Activated CD4-positive, alpha-beta T cell treated with anti-CD3 and anti-CD28 coated beads, Interleukin-2, amount 50 U/mL, for 16 hours (primary cell): Measurements from ENCODE around the gene STOM.
A peak's percentile ranks its signal among the peaks of the same experiment; 100 is the strongest.

Experiments
- DNase-seq: peaks from one replicate; pipeline ENCODE4 v3.0.0-alpha.2; 2020

STOM gene

DNA sequence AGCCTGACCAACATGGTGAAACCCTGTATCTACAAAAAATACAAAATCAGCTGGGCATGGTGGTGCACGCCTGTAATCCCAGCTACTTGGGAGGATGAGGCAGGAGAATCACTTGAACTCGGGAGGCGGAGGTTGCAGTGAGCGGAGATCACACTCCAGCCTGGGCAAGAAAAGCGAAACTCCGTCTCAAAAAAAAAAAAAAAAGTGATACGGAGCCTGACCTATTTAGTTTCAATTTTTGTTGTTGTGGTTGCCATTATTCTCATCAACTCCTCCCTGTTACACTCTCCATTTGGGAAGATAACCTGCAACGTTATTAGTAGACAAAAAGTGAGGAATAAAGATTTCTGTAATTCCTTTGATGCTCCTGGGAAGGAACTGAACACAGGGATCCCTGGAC, 1.3 kb downstream of the STOM start:
- DNase-seq = peak; percentile 27

DNA sequence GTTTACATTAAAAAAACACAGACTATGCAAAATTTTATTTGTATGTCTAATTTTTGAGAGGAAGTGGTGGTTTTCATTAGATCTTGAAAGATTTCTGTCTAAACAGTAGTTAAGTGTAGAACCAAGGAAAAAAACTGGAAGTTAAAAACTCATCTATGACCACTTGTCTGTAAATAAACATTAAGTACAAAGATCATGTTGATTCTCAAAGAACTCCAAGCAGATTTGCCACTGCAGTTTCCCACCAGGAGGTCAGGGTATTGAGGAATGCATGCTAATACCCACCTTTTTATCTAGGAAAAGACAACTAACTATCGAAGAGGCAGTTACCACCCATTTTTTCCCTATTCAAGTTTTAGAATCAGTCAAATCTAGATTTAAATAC, 1.9 kb downstream of the STOM start:
- no peak for DNase-seq

DNA sequence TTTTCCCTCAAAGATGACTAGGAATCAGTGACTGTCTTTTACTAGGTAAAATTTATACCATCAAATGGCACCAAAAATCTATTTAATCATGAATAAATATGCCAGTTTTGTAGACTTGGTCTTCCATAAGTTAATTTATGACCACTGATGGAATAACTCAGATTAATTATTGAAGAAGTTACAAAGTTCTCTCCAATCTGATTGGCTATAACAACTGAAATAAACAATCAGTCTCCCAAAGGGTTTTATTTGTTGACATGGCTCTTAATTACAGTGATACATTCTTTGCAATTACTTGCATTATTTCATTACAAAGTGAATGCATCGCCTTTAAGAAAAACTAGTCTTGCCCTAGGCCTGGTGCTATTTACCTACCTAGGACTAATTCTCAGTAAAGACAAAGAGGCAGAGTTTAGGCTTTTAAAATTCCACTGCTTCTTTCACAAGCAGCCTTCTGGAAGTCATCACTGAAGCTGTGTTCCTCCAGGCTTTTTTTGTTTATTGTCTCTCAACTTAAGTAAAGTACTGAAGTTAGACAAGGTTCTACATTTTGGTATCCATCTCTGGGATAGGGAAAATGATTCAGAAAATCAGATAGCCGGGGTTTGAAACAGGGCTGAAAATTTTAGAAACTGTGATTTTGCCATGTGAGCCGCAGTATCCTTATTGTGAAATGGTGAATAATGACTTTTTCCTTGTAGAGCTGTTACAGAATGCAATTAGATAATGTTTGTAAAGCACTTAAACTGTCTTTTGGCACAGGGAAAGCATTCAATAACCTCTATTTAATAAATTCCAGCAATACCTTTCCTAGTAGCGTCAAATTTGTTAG, 2.5 kb downstream of the STOM start:
- no peak for DNase-seq

DNA sequence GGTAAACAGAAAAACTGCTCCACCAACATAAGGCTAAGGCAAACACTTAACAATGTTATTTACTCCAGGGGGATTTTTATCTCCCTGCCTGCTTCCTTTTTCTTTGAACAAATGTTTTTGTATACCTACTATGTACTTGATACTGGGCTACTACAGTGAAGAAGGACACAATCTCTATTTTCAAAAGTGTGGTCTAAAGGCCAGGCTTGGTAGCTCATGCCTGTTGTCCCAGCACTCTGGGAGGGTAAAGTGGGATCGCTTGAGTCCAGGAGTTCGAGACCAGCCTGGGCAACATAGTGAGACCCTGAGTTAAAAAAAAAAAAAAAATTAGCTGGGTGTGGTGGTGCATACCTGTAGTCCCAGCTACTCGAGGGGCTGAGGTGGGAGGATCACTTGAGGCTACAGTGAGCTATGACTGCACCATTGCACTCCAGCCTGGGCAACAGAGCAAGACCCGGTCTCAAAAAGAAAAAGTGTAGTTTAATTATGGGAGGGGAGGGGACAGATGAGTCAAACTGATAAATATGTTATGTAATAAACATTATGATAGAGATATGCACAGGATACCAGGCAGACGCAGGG, 3.3 kb downstream of the STOM start:
- no peak for DNase-seq

DNA sequence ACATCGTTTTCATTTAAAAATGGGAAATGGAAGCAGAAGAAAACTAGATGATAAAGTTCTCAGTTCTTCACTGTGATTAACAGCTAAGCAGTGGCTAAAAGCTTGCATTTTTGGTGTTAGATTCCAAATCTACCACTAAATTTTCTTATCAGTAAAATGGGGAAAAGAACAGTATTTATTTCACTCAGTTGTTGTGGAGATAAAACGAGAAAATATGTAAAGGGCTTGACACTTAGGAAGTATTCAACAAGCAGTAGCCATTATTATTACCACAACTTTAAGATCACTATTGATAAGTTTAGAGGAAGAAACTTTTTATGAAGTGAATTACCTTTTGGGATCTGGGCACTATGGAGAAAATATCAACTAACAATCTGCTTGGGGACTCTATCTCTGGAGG, 4.5 kb downstream of the STOM start:
- DNase-seq = no peak

DNA sequence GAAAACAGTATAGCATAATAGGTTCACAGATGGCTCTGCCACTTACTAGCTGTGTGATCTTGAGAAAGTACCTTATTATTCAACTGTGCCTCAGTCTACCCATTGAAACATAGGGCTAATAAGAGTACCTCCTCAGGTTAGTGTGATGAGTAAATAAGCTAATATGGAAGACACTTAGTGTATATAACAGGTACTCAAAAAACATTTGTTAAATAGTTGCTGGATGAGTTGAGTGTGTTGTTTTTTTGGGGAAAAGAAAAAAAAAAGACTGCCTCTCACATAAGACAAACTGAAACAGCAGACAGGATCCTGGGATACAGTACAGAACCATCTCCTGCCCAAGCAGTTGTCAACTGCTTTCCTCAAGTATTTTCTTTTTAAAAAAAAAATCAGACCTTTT, 5.2 kb downstream of the STOM start:
- DNase-seq = no peak

DNA sequence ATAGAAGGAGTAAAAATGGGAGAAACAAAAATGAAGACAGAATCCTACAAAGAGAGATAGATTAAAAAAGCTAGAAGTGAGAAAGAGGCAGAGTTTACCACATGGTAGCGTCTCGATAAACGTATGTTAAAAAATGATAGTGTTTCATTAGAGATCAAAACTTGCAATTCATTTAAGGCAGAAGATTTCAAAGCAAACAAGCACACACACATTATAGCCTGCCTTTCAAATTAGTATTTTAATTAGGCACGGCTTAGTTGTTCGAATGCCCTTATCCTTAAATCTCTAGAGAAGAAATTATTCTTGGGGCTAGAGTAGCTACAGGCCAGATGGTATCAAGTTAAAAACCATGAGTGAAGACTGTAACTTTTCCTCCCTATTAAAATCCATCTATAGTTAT, 6.0 kb downstream of the STOM start:
- no peak for DNase-seq

DNA sequence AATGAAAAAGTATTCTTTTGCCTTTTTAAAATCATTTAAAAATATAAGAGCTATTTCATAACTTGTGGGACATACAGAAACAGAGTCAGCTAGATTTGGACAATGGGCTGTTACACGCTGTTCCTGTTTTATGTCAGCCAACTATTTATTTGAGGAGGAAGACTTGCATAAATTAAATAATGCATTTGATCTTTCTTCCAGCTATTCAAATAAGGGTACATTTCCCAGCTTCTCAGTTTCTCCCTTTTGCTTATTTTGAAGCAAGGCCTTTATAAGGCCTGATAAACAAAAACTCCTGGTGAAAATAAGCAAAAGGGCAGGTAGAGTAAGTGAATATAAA, 6.5 kb downstream of the STOM start:
- no peak for DNase-seq

- no peak for DNase-seq
These were observed 7.0 kb downstream of the STOM start for GRCh38 chr9:121362813-121363621.

GRCh38 chr9:121360601-121361374, 9.3 kb downstream of the STOM start:
- no peak for DNase-seq

DNA sequence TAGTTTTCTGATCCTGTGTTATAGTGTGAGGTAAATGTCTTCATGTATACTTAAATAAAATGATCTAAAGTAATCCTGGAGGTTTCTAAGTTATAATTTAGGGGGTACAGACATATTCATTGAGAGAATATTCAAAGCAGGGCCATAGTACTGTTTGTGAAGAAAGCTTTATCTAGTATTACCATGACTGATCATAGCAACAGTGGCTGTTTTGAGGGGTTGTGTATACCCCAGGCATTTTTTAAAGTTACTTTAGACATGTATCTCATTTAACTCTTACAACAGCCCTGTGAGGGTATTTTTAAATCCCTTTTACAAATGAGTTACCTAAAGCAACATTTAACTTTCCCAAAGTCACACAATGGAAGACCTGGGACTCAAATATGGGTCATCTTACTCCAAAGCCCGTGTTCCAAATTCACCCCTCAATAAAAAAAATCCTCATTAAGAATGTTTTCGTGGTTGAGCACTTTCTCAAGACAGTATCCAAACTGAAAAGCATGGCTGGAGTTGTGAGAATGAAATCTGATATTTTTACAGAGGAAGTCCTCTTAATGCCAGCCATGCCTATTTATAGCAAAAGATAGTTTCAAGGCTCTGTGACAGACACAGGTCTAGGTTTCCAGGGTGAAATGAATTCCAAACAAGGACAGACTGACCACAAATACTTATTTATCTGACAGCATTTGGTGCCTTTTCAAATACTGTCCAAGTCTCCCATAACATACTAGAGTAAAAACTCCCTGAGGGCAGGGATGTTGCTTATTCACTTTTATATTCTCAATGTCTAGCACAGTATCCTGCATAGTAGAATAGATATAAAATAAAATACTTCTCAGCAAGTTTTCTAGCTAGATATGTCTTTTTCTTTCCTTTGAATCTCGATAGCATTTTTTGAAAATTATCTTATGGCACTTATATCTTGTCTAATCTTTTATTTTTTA, 10.4 kb downstream of the STOM start:
- DNase-seq = no peak

- DNase-seq = no peak
These were observed 11.3 kb downstream of the STOM start for GRCh38 chr9:121358751-121359150.

DNA sequence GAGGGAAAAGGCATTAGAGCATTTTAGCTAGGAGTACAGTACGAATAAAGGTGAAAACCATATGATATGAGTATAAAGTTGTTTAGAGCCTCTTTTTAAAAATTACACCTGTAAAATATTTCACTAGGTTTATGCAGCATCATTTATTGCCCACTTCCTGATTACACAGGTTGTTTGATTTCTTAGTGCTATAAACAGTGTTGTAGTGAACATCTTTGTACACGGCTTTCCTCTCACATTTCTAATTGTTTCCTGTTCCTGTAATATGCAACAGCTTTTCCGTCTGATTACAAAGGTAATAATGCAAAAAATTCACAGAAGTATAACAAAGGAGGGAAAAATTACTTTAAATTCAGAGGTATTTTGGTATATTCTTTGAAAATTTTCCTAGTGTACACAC, 13.0 kb downstream of the STOM start:
- DNase-seq = no peak

- no peak for DNase-seq
These were observed 15.3 kb downstream of the STOM start for GRCh38 chr9:121354762-121355161.

GRCh38 chr9:121354141-121354540, 15.9 kb downstream of the STOM start:
- no peak for DNase-seq

DNA sequence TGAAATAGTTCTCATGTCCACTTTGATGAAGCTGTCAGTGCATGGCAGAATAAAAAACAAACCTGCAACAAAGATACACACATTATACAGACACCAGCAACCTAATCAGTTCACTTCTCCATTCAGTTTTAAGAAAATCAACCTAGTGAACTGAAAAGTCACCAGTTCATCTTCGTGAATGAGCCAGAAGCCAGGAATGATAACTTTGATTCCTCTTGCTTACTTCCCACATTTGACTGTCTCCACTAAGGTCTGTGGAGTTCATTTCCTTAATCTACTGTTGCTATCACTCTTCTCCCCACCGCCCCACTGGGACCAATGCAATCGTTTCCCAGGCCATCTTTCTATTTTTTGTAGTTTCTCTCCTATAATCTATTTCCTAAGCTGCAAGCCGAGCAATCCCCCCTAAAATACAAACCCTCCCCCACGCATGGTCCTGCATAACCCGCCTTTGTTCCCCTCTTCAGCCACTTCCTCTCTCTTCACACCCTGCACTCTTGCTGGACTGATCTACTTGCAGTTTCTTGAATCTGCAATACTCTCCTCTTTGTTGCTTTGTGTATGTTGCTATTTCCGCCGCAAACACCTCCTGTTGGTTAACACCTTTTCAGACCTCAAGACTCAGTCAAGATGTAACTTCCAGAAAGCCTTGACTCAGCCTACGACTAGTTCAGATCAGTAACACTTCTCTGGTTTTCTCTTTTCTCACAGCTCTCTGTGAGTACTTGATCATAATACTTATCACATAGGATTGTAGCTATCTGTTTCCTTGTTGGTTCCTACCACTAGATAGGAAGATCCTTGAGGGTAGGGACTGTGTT, 16.6 kb downstream of the STOM start:
- DNase-seq = peak; percentile 93

DNA sequence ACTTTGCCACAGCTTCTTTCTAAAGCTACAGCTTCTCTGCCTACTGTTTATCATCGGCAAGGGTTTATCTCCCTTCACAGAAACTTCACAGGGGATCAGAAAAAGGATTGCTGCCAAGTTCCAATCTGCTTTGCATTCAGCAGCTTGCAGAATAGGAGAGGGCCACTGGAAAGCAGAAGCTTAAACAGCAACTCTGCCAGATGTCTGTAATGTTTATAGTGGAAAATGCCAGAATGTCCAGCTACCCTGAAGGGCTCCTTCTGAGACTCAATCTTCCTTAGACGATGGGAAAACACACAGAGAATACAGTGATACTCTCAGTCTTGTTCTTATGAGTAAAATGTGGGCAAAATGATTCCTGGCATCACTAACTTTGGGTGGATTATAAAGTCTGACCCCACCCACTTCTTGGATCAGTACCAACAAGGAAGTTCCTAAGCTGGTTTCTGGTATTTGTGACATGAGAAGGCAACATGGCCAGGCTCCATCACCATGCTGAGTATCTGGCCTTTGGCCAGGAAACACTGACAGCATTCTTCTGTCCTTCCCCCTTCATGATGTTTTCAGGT, 19.0 kb downstream of the STOM start:
- no peak for DNase-seq

GRCh38 chr9:121350036-121350435, 20.0 kb downstream of the STOM start:
- no peak for DNase-seq

DNA sequence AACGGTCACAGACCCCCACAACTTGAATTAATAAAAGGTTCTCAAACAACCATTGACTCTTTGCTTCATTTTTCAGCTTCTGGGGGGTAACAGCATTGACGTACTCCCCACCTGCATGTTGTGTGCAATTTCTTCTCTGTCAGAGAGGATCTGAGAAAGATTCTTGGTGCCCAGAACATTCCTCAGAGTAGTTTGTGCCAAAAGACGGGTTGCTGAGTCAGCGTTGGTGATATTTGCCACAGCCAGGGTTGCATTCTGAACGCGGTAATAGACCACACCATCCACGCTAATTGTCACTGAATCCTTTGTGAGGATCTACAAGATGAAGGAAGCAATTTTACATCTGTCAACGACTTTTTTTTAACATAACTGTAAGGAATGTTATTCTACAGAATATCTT, 21.0 kb downstream of the STOM start:
- no peak for DNase-seq

DNA sequence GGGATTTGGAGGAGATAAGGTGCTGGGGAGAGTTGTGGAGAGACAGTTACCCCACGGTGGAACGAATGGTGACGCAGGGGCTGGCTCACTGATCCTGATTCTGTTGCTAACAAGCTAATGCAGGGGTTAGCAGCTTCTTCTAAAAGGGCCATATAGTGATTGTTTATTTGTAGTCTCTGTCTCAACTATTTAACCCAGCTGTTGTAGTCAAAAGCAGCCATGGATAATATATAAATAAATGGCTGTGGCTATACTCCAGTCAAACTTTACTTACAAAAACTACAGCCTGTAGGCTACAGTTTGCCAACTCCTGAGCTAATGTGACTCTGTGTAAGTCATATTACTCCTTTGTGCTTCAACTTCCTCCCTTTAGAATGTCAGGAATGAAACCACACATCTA, 21.8 kb downstream of the STOM start:
- DNase-seq = no peak

GRCh38 chr9:121345070-121345469, 25.0 kb downstream of the STOM start:
- DNase-seq = no peak
